GM21515 (cell line): ENCODE data around the gene ERBB4.

Experiments used
- ATAC-seq: cut with Tn5 transposase; IDR thresholded peaks from one replicate; pipeline ENCODE4 v1.9.1; 2021; ENCODE audit not compliant: unreplicated experiment

ERBB4 gene

GRCh38 chr2:212441141-212441540, 97.5 kb downstream of the ERBB4 start:
- no peak for ATAC-seq

- no peak for ATAC-seq
These were observed 109.7 kb downstream of the ERBB4 start for GRCh38 chr2:212428681-212429478.

GRCh38 chr2:212427638-212428037, 111.0 kb downstream of the ERBB4 start:
- no peak for ATAC-seq

GRCh38 chr2:212426637-212427412, 111.8 kb downstream of the ERBB4 start:
- no peak for ATAC-seq

- no peak for ATAC-seq
These were observed 114.5 kb downstream of the ERBB4 start for GRCh38 chr2:212424082-212424481.

- ATAC-seq: no peak
These were observed 115.5 kb downstream of the ERBB4 start for GRCh38 chr2:212423089-212423488.

GRCh38 chr2:212421556-212422334, 116.9 kb downstream of the ERBB4 start:
- ATAC-seq: no peak

GRCh38 chr2:212416086-212416485, 122.5 kb downstream of the ERBB4 start:
- no peak for ATAC-seq

- ATAC-seq: no peak
These were observed 123.8 kb downstream of the ERBB4 start for GRCh38 chr2:212414767-212415211.

- no peak for ATAC-seq
These were observed 129.0 kb downstream of the ERBB4 start for GRCh38 chr2:212409560-212409959.

- no peak for ATAC-seq
These were observed 130.1 kb downstream of the ERBB4 start for GRCh38 chr2:212408524-212408923.

- no peak for ATAC-seq
These were observed 131.9 kb downstream of the ERBB4 start for GRCh38 chr2:212406716-212407115.

- no peak for ATAC-seq
These were observed 136.3 kb downstream of the ERBB4 start for GRCh38 chr2:212402316-212402715.

GRCh38 chr2:212398316-212398715, 140.3 kb downstream of the ERBB4 start:
- no peak for ATAC-seq

GRCh38 chr2:212392544-212392943, 146.1 kb downstream of the ERBB4 start:
- ATAC-seq: no peak

GRCh38 chr2:212392043-212392442, 146.6 kb downstream of the ERBB4 start:
- no peak for ATAC-seq

GRCh38 chr2:212387146-212387545, 151.5 kb downstream of the ERBB4 start:
- ATAC-seq: no peak

GRCh38 chr2:212385241-212385640, 153.4 kb downstream of the ERBB4 start:
- no peak for ATAC-seq

GRCh38 chr2:212384027-212384426, 154.6 kb downstream of the ERBB4 start:
- ATAC-seq: no peak

GRCh38 chr2:212381428-212382102, 157.0 kb downstream of the ERBB4 start:
- no peak for ATAC-seq

GRCh38 chr2:212379103-212379502, 159.5 kb downstream of the ERBB4 start:
- ATAC-seq: no peak
